ENCODE data around the gene ADAMTS2. TPM values are rescaled to one million over a fixed set of nuclear protein-coding genes. Genes with fewer than 3 reads are reported as not detected.
"Not testable (repeated sequence)": the region's sequence is repeated elsewhere in the genome, so short reads cannot be mapped to it uniquely, and the experiment has no call there.

The ADAMTS2 gene
- polyA plus RNA-seq, 1 donor: 7.8 TPM

- no peak for DNase-seq
Measured at GRCh38 chr5:179217956-179218942, 127.0 kb downstream of the ADAMTS2 start.

DNA sequence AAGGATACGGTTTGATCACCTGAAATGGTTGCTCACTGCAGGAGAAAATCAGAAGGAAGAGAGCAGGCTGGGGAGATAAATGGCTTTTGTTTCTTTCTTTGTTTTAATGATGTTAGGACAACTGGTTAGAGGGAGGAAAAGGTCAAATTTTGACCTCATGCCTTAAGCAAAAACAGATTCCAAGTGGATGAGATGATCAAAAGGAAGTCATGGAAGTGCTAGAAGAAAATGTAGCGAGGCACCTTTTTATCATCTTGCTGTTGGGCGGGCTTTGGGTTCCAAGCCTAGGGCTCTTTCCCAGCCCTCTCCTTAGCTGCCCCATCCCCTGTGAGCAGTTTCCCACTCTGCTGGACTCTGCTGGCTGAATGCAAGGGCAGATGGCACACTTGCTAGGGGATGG is 127.9 kb downstream of the ADAMTS2 start:
- DNase-seq: no peak

DNA sequence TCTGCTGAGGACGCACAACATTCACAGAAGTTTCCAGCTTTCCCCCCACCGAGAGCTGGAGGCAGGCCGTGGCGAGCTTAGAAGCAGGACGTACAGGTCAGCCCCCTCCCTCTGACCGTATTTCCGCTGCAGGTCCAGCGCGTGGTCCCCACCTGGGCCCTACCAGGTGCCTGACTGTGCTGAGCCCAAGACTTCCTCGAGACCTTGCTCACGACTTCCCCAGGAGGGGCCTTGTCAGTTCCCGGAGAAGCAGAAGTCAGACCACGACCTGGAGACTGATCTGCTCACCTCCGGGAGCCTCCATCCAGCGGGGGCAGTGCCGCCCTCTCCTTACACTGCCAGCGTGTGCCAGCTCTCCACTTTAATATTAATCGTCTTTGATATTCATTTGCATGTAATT is 128.9 kb downstream of the ADAMTS2 start:
- not testable (repeated sequence) for DNase-seq

DNA sequence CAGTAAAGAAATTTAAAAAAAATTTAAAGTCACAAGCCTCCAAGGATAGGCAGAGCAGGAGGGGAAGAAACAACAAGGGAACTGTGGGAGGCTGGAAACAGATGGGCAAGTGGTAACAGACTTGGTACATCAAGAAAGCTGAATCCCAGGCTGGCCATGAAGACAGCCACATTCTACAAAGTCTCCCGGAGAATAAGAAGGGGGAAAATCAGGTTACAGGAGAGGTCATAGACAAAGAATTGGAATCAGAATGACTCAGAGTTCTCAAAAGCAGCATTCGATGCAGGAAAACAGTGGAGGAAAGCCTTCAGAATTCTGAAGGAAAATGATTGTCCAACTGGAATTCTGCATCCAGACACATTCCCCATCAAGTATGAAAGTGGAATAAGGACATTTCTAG is 129.7 kb downstream of the ADAMTS2 start:
- no peak for DNase-seq

DNA sequence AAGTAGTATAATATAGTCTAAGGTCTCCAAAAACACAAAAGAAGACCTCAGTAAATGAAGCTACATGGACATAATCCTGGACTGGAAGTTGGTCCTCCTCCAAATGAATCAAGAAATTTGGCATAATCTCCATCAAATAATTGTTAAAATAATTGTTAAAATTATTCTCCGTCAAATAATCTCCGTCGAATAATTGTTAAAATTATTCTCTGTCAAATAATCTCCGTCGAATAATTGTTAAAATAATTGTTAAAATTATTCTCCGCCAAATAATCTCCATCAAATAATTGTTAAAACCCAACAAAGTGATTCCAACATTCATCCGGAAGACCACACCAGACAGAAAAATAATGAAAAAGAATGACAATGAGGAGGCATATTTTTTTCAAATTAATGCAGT is 130.6 kb downstream of the ADAMTS2 start:
- DNase-seq: no peak

DNA sequence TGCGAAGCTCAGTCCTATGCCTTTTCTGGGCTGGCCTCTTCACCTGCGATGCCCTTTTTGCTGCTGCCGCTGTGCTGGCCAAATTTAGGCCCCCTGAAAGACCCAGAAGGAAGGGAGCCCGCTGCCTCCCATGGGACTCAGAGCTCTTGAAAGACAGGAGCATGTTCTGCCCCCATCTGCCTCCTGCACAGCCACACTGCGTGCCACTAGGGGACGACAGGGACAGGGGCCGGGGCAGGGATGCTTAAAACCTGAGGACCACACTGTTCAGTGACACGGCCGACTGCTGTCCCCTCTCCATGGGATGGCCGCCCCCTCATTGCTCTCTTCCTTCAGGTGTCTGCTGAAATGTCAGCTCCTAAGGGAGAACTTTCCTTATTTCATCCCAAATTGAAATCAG is 132.4 kb downstream of the ADAMTS2 start:
- DNase-seq: no peak

- DNase-seq: no peak
Measured at GRCh38 chr5:179211631-179212030, 133.6 kb downstream of the ADAMTS2 start.

DNA sequence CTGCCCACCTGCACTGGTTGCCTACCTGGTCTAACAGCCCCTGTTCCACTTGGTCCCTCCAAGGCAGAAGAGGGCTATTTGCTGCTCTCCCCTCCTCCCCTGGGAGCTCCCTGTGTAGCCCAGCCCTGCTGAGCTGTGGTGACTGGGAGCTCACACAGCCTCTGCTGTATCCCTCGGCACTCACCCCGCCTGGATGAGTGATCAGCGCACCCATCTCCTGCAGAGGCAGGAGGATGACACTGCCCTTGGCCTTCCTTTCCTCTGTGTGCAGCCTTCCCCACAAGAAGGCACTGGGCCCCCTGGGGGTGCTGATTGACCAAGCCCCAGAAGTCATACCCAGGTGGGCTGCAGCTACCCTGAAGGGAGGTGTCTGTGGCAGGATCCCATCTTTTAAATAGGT is 134.2 kb downstream of the ADAMTS2 start:
- DNase-seq: no peak

- no peak for DNase-seq
Measured at GRCh38 chr5:179210478-179210877, 134.8 kb downstream of the ADAMTS2 start.

GRCh38 chr5:179209359-179210150 is 135.7 kb downstream of the ADAMTS2 start:
- no peak for DNase-seq

- no peak for DNase-seq
Measured at GRCh38 chr5:179208706-179209358, 136.4 kb downstream of the ADAMTS2 start.

DNA sequence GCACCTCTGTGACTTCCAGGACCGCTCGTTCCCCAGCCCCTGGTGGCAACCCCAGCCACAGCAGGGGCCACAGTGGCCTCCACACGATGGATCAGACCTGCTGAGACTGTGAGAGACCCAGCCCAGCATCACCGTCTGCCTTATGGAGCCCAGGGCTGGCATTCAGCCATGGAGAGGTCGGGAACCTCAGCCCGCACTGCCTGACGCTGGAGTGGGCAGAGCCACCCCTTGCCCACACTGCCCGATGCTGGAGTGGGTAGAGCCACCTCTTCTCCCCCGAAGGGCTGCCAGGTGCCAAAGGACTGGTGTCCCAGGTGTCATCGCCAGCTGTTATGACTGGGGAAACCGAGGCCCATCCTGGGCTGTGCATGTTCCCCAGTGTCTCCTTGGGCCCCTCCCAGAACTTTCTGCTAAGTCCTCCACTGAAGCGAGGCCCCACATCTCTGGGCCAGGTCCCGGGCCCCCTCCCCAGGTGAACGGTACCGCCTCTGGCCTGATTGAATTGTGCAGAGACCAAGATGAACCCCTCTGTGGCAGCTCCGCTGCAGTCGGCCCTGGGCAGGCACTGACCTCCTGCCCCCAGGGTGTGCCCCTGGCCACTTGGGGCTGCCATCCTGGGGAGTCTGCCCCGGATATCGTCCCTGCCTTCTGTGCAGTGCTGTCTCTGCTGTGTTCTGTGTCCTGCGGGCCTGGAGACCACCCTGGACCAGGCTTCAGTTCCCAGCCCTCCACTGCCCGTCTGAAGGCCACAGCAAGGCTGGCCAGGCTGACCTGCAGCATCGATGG is 137.1 kb downstream of the ADAMTS2 start:
- DNase-seq: no peak

- no peak for DNase-seq
Measured at GRCh38 chr5:179207470-179207869, 137.8 kb downstream of the ADAMTS2 start.

GRCh38 chr5:179206366-179206765 is 138.9 kb downstream of the ADAMTS2 start:
- no peak for DNase-seq

DNA sequence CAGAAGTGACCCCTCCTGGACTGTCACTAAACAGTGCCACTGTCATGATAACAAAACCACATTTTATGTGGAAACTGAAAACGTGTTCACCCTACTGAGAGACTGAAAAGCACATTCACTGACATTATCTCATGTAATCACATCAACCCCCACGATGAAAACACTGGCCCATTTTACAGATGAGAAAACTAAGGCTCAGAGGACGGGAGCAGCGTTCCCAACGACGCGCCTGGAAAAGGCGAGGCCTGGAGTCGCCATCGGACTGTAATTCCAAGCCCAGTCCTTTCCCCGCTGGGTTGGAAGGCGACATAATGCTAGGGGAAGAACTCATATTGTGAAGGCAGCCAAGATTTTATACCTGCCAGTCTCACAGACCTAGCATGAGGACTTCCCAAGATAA is 140.0 kb downstream of the ADAMTS2 start:
- no peak for DNase-seq

- no peak for DNase-seq
Measured at GRCh38 chr5:179204572-179204971, 140.7 kb downstream of the ADAMTS2 start.

- no peak for DNase-seq
Measured at GRCh38 chr5:179203248-179203647, 142.0 kb downstream of the ADAMTS2 start.

GRCh38 chr5:179201986-179202385 is 143.3 kb downstream of the ADAMTS2 start:
- DNase-seq: no peak

GRCh38 chr5:179199246-179199645 is 146.0 kb downstream of the ADAMTS2 start:
- DNase-seq: no peak

DNA sequence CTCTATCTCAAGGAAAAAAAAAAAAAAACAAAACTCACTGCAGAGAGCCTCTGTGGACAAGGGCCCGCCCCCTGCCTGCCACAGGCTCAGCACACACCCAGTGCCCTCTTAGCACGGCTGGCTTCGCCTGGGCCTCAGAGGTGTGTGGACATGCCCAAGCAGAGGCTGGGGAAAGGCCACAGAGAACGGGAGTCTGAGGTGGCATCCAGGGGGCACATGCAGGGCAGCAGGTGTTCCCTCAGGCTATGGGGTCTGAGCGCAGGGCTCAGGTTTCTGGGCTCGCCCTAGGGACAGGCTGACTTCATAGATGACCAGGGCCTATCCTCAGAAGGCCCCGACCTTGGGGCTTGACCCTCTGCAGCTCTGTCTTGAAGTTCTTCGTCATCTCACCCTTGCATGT is 146.4 kb downstream of the ADAMTS2 start:
- no peak for DNase-seq

DNA sequence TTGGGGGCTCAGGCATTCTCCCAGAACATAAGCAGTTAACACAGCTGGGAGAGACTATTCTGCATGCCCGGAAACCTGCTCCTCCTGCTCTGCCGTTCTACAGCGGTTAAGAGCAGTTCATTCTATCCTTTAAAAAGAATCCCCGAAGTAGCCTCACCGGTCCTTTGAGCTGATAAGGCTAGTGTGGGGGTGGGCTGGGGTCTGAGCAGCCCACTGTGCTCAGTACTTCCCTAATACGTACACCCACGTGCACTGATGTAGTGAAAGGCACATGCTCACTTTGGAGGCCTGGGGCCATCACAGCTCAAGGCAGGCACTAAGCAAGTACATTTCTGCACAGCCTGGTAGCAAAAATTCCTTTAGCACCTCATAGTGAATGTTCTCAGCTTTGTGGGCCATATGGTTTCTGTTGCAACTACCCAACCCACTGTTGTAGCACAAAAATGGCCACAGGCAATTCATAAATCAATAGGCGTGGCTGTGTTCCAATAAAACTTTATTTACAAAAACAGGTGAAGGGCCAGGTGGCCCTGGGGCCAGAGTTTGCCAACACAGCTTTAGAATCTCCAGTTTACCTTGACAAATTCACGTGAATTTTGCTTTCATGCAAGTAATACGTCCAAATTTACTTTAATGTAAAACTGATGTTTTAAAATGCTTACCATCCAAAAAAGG is 148.7 kb downstream of the ADAMTS2 start:
- no peak for DNase-seq
